ENCODE results near the gene AKR1C3.
"Not testable (repeated sequence)": the region's sequence is repeated elsewhere in the genome, so short reads cannot be mapped to it uniquely, and the experiment has no call there.

AKR1C3 gene

GRCh38 chr10:5081091-5081490 lies 13.1 kb upstream of the AKR1C3 start:
- FAIRE-seq (no peak), DNase-seq (ENCODE audit: insufficient read length, low spot score) (no peak)

GRCh38 chr10:5088703-5089261 lies 5.4 kb upstream of the AKR1C3 start:
- FAIRE-seq, result no peak
- DNase-seq (ENCODE audit: insufficient read length, low spot score), result no peak

- DNase-seq (ENCODE audit: insufficient read length, low spot score), result no peak
Measured at GRCh38 chr10:5089865-5090264, 4.3 kb upstream of the AKR1C3 start.

DNA sequence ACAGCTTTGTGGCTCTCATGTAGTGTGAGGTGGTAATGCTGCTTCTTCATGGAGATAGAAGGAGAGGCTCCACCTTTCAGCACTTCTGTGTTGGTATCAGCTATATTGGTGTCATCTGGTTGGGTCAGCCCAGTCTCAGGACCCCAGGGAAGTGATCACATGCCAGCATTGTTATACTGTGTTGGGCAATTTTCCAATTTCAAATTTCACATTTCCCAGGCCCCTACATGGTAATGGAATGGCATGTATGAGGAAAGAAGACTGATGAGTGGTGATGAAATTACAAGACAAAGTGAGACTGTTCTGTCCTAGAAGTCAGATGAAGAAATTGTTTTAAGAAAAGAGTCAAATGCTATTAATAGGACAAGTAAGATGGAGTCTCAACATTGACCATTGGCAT lies 3.7 kb upstream of the AKR1C3 start:
- no peak for DNase-seq (ENCODE audit: insufficient read length, low spot score)
- no peak for FAIRE-seq

More at GRCh38 chr10:5089865-5090264, 4.3 kb upstream of the AKR1C3 start:
- FAIRE-seq, result no peak

DNA sequence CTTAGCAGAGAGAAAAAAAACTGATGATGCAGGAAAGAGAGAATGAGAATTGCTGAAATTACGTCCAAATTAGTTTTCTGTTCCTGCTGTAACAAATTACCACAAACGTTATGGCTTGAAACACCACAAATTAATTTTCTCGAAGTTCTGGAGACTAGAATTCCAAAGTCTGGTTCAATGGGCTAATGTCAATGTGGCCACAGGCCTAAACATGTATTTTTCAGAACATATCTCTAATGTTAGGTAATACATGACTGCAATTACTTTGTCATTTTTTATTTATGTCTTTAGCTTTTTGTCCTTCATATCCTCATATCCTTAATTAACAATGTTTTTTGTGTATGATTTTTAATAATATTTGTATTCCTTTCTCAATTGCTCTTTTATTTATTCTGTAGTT lies 3.0 kb upstream of the AKR1C3 start:
- FAIRE-seq, result no peak

DNA sequence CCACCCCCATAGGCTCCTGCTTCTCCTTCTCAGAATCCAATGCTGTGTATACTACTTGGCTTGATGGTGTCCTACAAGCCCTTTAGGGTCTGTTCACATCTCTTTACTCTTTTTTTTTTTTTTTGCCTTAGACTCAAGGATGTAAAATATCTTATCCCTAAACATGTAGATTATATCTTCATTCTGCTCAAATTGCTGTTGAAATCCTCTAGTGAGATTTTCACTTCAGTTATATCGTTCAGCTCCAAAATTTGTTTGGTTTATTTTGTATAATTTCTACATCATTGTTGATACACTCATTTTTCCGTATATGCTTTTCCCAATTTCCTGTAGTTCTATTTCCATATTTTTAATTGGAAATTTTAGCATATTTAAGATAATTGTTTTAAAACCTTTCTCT lies 1.8 kb upstream of the AKR1C3 start:
- no peak for FAIRE-seq
- no peak for DNase-seq (ENCODE audit: insufficient read length, low spot score)

More for the DNA sequence above, 3.0 kb upstream of the AKR1C3 start:
- no peak for DNase-seq (ENCODE audit: insufficient read length, low spot score)

DNA sequence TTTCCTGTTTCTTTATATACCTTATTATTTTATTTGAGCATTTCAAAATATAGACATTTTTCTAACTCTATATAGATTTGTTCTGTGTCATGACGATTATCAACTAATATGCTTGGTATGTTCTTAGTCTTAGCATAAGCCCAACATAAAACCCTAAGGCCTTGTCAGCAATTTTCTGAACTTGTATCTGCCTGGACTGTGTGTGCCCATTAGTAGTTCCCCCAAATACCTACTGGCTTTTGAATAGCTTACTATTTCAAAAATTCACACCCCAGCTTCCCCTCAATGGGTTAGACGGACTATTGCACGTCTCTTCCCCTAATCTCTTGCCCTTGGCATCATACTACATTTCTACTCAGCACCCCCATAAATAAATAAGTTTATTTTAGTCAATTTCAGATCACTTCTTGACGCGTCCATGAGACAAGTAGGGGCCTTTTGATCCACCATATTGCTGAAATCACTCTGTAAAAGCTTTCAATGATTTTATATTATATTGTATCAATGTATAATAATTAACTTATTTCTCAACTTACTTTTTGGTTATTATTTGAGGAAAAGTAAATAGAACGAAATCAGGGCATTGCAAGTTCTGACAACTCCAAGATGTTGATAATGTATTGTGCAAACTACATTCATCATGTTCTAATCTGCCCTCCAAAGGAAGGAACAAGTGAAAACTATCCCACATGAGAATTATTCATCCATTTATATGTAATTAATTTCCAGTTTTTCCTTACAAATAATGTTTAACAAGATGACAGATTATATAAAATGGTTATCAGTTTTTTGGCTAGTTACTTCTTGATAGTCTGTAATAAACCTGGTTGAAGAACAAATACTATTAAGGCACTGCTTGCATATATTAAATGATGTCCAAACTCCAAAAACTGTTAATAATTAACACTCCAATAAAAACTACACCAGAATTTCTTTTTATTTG lies 1.1 kb upstream of the AKR1C3 start:
- DNase-seq (ENCODE audit: insufficient read length, low spot score), result no peak
- no peak for FAIRE-seq

GRCh38 chr10:5095687-5096086 lies 1.5 kb downstream of the AKR1C3 start:
- no peak for FAIRE-seq
- DNase-seq (ENCODE audit: insufficient read length, low spot score), result no peak

GRCh38 chr10:5096108-5096507 lies 1.9 kb downstream of the AKR1C3 start:
- FAIRE-seq (no peak), DNase-seq (ENCODE audit: insufficient read length, low spot score) (no peak)

DNA sequence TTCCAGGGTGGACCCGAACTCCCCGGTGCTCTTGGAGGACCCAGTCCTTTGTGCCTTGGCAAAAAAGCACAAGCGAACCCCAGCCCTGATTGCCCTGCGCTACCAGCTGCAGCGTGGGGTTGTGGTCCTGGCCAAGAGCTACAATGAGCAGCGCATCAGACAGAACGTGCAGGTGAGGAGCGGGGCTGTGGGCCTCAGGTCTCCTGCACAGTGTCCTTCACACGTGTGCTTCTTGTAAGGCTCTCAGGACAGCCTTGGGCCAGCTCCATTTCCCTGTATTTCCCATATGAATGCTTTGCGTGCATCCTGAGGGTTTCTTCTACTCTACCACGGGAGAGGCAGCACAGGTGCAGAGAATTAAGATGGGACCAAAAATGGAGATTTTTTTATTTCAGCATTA lies 8.3 kb downstream of the AKR1C3 start:
- not testable (repeated sequence) for FAIRE-seq; DNase-seq (ENCODE audit: insufficient read length, low spot score)

DNA sequence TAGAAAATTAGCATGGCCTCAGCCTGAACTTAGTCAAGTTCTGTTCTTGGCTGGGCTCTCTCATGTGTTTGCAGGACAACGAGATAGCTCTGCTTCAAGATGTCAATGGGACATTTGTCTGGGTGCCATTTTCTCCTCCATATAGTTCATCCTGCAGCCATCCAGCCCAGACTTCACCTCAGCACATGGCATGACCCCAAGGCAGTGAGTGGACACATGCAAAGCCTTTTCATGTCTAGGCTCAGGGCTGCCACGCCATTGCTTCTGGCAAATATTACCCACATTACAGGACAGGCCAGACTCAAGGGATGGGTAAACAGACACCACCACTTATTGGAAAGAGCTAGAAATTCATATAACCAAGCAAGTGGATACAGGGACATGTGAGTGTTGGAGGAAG lies 9.3 kb downstream of the AKR1C3 start:
- DNase-seq (ENCODE audit: insufficient read length, low spot score) (no peak), FAIRE-seq (no peak)

DNA sequence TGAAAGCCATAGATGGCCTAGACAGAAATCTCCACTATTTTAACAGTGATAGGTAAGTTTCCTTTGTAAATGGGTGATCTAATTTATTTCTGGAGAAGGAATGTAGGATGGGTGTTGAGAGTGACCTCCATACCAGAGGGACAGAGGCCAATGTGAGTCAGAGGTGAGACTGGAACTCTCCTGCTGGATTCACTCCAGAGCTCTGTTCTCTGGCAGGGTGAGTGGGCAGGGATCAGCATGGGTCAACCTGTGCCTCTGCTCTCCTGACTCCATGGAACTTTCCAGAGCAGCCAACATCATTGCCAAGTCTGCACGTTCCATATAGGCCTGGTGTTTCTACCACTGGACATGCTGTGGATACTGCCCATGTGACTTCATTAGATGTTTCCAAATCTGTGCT lies 11.4 kb downstream of the AKR1C3 start:
- DNase-seq (ENCODE audit: insufficient read length, low spot score) (no peak), FAIRE-seq (no peak)

- FAIRE-seq, result no peak
- no peak for DNase-seq (ENCODE audit: insufficient read length, low spot score)
Measured at GRCh38 chr10:5106553-5106952, 12.3 kb downstream of the AKR1C3 start.

GRCh38 chr10:5107860-5108526 lies 13.8 kb downstream of the AKR1C3 start:
- DNase-seq (ENCODE audit: insufficient read length, low spot score) (no peak), FAIRE-seq (no peak)

DNA sequence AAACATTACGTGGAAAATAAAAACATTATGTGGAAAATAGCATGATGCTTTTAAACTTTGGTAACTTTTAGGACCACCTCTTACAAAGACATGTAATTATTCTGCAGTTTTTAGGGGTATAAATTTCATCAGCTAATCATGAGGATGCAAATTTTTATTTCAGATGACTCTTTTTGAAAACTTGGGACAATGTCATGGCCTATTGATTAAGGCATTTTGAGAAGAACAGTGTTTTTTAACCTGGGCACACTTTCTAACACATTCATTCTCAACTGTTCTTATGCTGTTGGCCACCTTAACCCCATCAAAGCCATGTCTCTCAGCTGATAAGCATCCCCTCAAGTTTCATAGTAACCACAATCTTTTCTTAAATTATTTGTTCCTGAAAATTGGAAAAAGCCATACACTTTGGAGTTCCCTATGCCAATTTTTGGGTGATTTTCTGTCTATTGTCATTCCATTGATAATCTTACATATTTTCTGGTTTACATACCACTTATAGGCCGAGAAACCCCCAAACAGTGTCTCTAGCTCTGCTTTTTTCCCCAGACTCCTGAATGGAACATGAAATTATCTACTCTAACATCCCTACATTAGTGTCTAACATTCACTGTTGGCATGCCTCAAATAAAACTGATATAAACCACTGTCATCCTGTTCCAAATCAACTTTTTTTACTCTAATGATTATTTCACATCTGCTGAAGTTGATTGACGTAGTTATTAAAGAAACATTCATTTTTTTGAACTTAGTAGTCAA lies 14.6 kb downstream of the AKR1C3 start:
- no peak for FAIRE-seq

DNA sequence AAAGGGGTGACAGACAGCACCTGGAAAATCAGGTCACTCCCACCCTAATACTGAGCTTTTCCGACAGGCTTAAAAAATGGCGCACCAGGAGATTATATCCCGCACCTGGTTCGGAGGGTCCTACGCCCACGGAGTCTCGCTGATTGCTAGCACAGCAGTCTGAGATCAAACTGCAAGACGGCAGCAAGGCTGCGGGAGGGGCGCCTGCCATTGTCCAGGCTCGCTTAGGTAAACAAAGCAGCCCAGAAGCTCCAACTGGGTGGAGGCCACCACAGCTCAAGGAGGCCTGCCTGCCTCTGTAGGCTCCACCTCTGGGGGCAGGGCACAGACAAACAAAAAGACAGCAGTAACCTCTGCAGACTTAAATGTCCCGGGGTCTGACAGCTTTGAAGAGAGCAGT lies 15.6 kb downstream of the AKR1C3 start:
- not testable (repeated sequence) for FAIRE-seq

More for the DNA sequence above, 14.6 kb downstream of the AKR1C3 start:
- DNase-seq (ENCODE audit: insufficient read length, low spot score), result no peak

DNA sequence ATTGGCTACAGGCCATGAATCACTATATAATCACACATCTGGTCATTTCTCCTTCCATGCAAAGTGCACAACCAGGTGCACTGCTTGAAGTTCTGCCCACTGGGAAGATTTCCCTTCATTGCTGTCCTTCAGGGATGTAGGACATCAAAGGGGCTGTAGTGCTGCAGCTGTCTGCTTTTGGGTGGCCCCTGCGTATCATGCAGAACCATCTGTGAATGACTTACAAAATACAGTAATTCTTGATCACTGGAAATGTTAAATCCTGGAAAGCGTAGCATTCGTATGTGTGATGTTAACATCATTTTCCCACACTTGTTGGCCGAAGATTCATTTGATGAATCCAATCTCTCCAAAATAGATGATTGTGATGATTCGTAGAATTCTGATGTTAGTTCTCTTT lies 22.4 kb downstream of the AKR1C3 start:
- DNase-seq (ENCODE audit: insufficient read length, low spot score) (no peak), FAIRE-seq (no peak)

More for the DNA sequence above, 15.6 kb downstream of the AKR1C3 start:
- not testable (repeated sequence) for DNase-seq (ENCODE audit: insufficient read length, low spot score)

DNA sequence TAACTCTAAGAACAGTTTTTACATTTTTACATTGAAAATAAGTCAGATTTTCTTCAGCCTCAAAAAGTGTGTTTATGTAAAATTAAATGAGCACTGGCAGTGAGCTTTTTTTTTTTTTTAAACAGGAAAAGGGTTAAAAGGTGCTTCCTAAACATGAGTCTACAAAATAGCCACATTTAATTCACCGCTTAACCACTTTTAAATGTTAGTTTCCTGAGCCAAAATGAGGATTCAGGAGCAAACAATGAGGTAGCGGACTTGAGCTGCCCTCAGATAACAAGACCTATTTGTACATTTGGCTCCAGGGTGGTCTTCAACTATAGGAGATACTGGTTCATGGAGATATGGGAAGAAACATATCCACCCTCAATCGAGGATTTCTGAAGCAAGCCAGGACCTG lies 22.8 kb downstream of the AKR1C3 start:
- FAIRE-seq, result no peak
- no peak for DNase-seq (ENCODE audit: insufficient read length, low spot score)

GRCh38 chr10:5119997-5120396 lies 25.8 kb downstream of the AKR1C3 start:
- not testable (repeated sequence) for FAIRE-seq

DNA sequence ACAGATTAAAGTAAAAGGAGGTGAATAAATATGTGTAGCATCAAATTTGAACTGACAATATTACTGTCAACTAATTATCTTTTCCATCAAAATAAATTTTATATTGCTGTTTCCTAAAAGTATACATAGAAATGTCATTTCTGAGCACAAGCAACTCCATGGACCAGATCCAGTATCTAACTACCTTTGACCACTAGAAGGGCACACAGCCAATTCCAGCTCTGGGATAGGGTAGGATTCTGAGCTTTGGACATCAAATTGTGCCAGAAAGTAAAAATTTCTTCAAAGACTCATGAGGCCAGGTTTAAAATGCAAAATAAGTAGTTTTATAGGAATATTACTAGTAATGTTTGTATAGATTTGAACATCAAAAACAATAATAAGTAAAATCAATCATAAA lies 29.7 kb downstream of the AKR1C3 start:
- no peak for FAIRE-seq
- DNase-seq (ENCODE audit: insufficient read length, low spot score), result no peak

More at GRCh38 chr10:5119997-5120396, 25.8 kb downstream of the AKR1C3 start:
- DNase-seq (ENCODE audit: insufficient read length, low spot score), result not testable (repeated sequence)
